Right renal pelvis (tissue), 4 donors: ENCODE measurements around the gene IL1F10. TPM values are rescaled to one million over a fixed set of nuclear protein-coding genes. Genes with fewer than 3 reads are reported as not detected.

Source experiments
- DNase-seq, 4 donors: peaks; one replicate each; pipeline ENCODE4 v3.0.0-alpha.2; 2013; ENCODE audit warnings: low read depth in 4 of 4, low spot score in 3 of 4, missing footprints in 1 of 4
- polyA plus RNA-seq, 4 donors: library from polyadenylated mRNA; unstranded; fragments of 120-200 nt; gene quantifications; one replicate each; pipeline ENCODE4 v1.2.1, GENCODE V29; 2013; ENCODE audit not compliant: insufficient read length in 4 of 4

The IL1F10 gene
- polyA plus RNA-seq, 4 donors, result not detected

GRCh38 chr2:113058411-113058994, 9.3 kb upstream of the IL1F10 start:
- no peak for DNase-seq

- DNase-seq, result no peak
These were observed 8.5 kb upstream of the IL1F10 start, which contains the start of gene IL36RN for GRCh38 chr2:113058998-113059960. Gene IL36RN (plus strand): TSS chr2:113059198. CDS start chr2:113059439, 241 bp downstream.

- DNase-seq, result no peak
These were observed 7.4 kb upstream of the IL1F10 start for GRCh38 chr2:113060396-113060795.

- DNase-seq, result no peak
These were observed 7.0 kb upstream of the IL1F10 start for GRCh38 chr2:113060796-113061195.

GRCh38 chr2:113061241-113061640, 6.5 kb upstream of the IL1F10 start:
- no peak for DNase-seq

- DNase-seq, result no peak
These were observed 5.6 kb upstream of the IL1F10 start for GRCh38 chr2:113061896-113062770.

- DNase-seq, result no peak
These were observed 3.5 kb upstream of the IL1F10 start for GRCh38 chr2:113064281-113064680.

GRCh38 chr2:113064898-113065297, 2.9 kb upstream of the IL1F10 start:
- no peak for DNase-seq

- no peak for DNase-seq
These were observed 479 bp downstream of the IL1F10 start for GRCh38 chr2:113068249-113068648.

- DNase-seq, result no peak
These were observed 1.1 kb downstream of the IL1F10 start for GRCh38 chr2:113068706-113069485.

- no peak for DNase-seq
These were observed 2.2 kb downstream of the IL1F10 start for GRCh38 chr2:113069676-113070605.

- DNase-seq, result no peak
These were observed 2.8 kb downstream of the IL1F10 start for GRCh38 chr2:113070606-113070975.

GRCh38 chr2:113072584-113072983, 4.8 kb downstream of the IL1F10 start:
- DNase-seq, result no peak

- DNase-seq, result no peak
These were observed 5.6 kb downstream of the IL1F10 start for GRCh38 chr2:113073325-113073834.

- DNase-seq, result no peak
These were observed 7.3 kb downstream of the IL1F10 start for GRCh38 chr2:113075030-113075429.

- DNase-seq, result no peak
These were observed 7.8 kb downstream of the IL1F10 start for GRCh38 chr2:113075600-113075999.

GRCh38 chr2:113076954-113077669, 9.3 kb downstream of the IL1F10 start:
- DNase-seq, result no peak

- DNase-seq, result no peak
These were observed 10.2 kb downstream of the IL1F10 start for GRCh38 chr2:113077921-113078320.
